Measurements from ENCODE around the gene ELOVL6.

The ELOVL6 gene

GRCh38 chr4:110156442-110156841, 42.0 kb downstream of the ELOVL6 start:
- TF ChIP-seq CTCF (IDR thresholded peaks at IDR 0.05; ENCODE audit: low read depth, low read length) (no peak), MAX (IDR thresholded peaks at IDR 0.05; ENCODE audit: low read depth, low read length) (no peak), MYC (IDR thresholded peaks at IDR 0.05; ENCODE audit: low read depth, low read length) (no peak), POLR2A (IDR thresholded peaks at IDR 0.05; ENCODE audit: extremely low read depth, insufficient read length) (no peak)
- no peak for DNase-seq (ENCODE audit: low read depth)
- H3K4me3 ChIP-seq (ENCODE audit: low read depth, low read length): no peak overlapping the region

GRCh38 chr4:110155654-110156053, 42.8 kb downstream of the ELOVL6 start:
- TF ChIP-seq CTCF (IDR thresholded peaks at IDR 0.05; ENCODE audit: low read depth, low read length): no peak
- TF ChIP-seq MYC (IDR thresholded peaks at IDR 0.05; ENCODE audit: low read depth, low read length): no peak
- TF ChIP-seq POLR2A (IDR thresholded peaks at IDR 0.05; ENCODE audit: extremely low read depth, insufficient read length): no peak
- no peak for TF ChIP-seq MAX (IDR thresholded peaks at IDR 0.05; ENCODE audit: low read depth, low read length)
- no peak for DNase-seq (ENCODE audit: low read depth)
- no peak overlapping the region for H3K4me3 ChIP-seq (ENCODE audit: low read depth, low read length)

GRCh38 chr4:110154582-110154981, 43.8 kb downstream of the ELOVL6 start:
- TF ChIP-seq MYC (IDR thresholded peaks at IDR 0.05; ENCODE audit: low read depth, low read length) (no peak), CTCF (IDR thresholded peaks at IDR 0.05; ENCODE audit: low read depth, low read length) (no peak), POLR2A (IDR thresholded peaks at IDR 0.05; ENCODE audit: extremely low read depth, insufficient read length) (no peak), MAX (IDR thresholded peaks at IDR 0.05; ENCODE audit: low read depth, low read length) (no peak)
- H3K4me3 ChIP-seq (ENCODE audit: low read depth, low read length): no peak overlapping the region
- no peak for DNase-seq (ENCODE audit: low read depth)

- TF ChIP-seq CTCF (IDR thresholded peaks at IDR 0.05; ENCODE audit: low read depth, low read length) (no peak), MAX (IDR thresholded peaks at IDR 0.05; ENCODE audit: low read depth, low read length) (no peak)
- DNase-seq (ENCODE audit: low read depth): no peak
Observed at GRCh38 chr4:110152386-110152785, 46.0 kb downstream of the ELOVL6 start.

GRCh38 chr4:110149089-110149488, 49.3 kb downstream of the ELOVL6 start:
- no peak for DNase-seq (ENCODE audit: low read depth)
- TF ChIP-seq MYC (IDR thresholded peaks at IDR 0.05; ENCODE audit: low read depth, low read length): no peak
- no peak for TF ChIP-seq POLR2A (IDR thresholded peaks at IDR 0.05; ENCODE audit: extremely low read depth, insufficient read length)
- no peak for TF ChIP-seq CTCF (IDR thresholded peaks at IDR 0.05; ENCODE audit: low read depth, low read length)
- TF ChIP-seq MAX (IDR thresholded peaks at IDR 0.05; ENCODE audit: low read depth, low read length): no peak
- H3K4me3 ChIP-seq (ENCODE audit: low read depth, low read length): no peak overlapping the region

More at GRCh38 chr4:110152386-110152785, 46.0 kb downstream of the ELOVL6 start:
- no peak overlapping the region for H3K4me3 ChIP-seq (ENCODE audit: low read depth, low read length)

- no peak overlapping the region for H3K4me3 ChIP-seq (ENCODE audit: low read depth, low read length)
- TF ChIP-seq CTCF (IDR thresholded peaks at IDR 0.05; ENCODE audit: low read depth, low read length) (no peak), MYC (IDR thresholded peaks at IDR 0.05; ENCODE audit: low read depth, low read length) (no peak), MAX (IDR thresholded peaks at IDR 0.05; ENCODE audit: low read depth, low read length) (no peak), POLR2A (IDR thresholded peaks at IDR 0.05; ENCODE audit: extremely low read depth, insufficient read length) (no peak)
- no peak for DNase-seq (ENCODE audit: low read depth)
Observed at GRCh38 chr4:110142461-110142860, 56.0 kb downstream of the ELOVL6 start.

All from NB4 (cell line).